ENCODE results near the gene URB1. TPM values are rescaled to one million over a fixed set of nuclear protein-coding genes. Genes with fewer than 3 reads are reported as not detected.

Gene URB1
- total and polyA plus RNA-seq, 9 of the 15 experiments (the other 6 are each of a cell fraction or from before 2014, with no cell fraction given), result 0.97 to 53.6 (median 21.5) TPM

- TF ChIP-seq ZNF146 (CRISPR knock-in tag; IDR thresholded peaks at IDR 0.05; ENCODE audit: unreplicated experiment), result no peak
Observed at GRCh38 chr21:32372755-32373154, 20.1 kb downstream of the URB1 start (continued).

- no peak for ATAC-seq
- CTCF ChIA-PET (ENCODE audit: low intra/inter-chr PET ratio), result no interaction called here
- H3K27me3 ChIP-seq (ENCODE audit: control insufficient read depth in 2 of 2, insufficient read depth in 2 of 2, low read length in 2 of 2), result no peaks in the 10 kb centered on the region
- H3K4me1 ChIP-seq (replicated peaks in 1 of 2; ENCODE audit: control insufficient read depth in 2 of 2, insufficient read depth in 2 of 2, low read length in 2 of 2), result no peaks in the 10 kb centered on the region
- H3K9me1 ChIP-seq (ENCODE audit: control insufficient read depth, insufficient read depth, low read length), result no peaks in the 10 kb centered on the region
- BruUV-seq (replicated peaks), result no TSS peak
- H3K9me3 ChIP-seq (replicated peaks; ENCODE audit: control insufficient read depth, insufficient read depth, low read depth, low read length), result no peaks in the 10 kb centered on the region
- intact Hi-C loops (cut with micrococcal nuclease) (no loop called here), in situ Hi-C loops (cut with MboI) (no loop called here)
- H2AFZ ChIP-seq (ENCODE audit: low read depth, low read length), result no peak overlapping the region
- 80% methylated on average over 6 of the region's 6 CpGs for WGBS (ENCODE audit: insufficient coverage, low coverage, missing lambda C conversion rate)
- POLR2A ChIA-PET, result interaction anchor here (0.9 kb wide), 1 partner anchor 92 kb away, joined by 3 read pairs; no protein-coding TSS in a partner anchor
- no peak for DNase-seq (ENCODE audit: extremely low read depth in 1 of 4, low spot score in 3 of 4)
- H3K79me2 ChIP-seq (ENCODE audit: control insufficient read depth, insufficient read depth, low read length), result no peaks in the 10 kb centered on the region; the same call in 2 of the 3 replicates
- no peak overlapping the region for H3K4me3 ChIP-seq
- H4K20me1 ChIP-seq (replicated peaks; ENCODE audit: control insufficient read depth, insufficient read depth, low read length), result 0 out of 2 replicates have a peak, but pooled peaks cover 4% of the 10 kb centered on the region
- H3K27ac ChIP-seq (ENCODE audit: extremely low read depth, low read depth, low read length), result no peak overlapping the region
- peaks cover 100% of the 10 kb centered on the region for H3K36me3 ChIP-seq (ENCODE audit: control insufficient read depth, insufficient read depth, low read length)
- no peak overlapping the region for H3K9ac ChIP-seq (ENCODE audit: insufficient read depth in 1 of 2, low read depth in 2 of 2, low read length in 2 of 2)
- no peak overlapping the region for H3K4me2 ChIP-seq (ENCODE audit: insufficient read depth, low read length)
- FAIRE-seq, result no peak
- no peak for TF ChIP-seq SAP30 (IDR thresholded peaks at IDR 0.05; ENCODE audit: borderline replicate concordance, insufficient read depth, low read depth, low read length, poor library complexity, severe bottlenecking)
- TF ChIP-seq TEAD2 (tag; IDR thresholded peaks at IDR 0.05), result no peak
- TF ChIP-seq, protein P1, sequence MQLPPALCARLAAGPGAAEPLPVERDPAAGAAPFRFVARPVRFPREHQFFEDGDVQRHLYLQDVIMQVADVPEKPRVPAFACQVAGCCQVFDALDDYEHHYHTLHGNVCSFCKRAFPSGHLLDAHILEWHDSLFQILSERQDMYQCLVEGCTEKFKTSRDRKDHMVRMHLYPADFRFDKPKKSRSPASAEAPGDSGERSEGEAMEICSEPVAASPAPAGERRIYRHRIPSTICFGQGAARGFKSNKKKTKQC (CRISPR knock-in tag; IDR thresholded peaks at IDR 0.05), result no peak
- TF ChIP-seq, protein P2, sequence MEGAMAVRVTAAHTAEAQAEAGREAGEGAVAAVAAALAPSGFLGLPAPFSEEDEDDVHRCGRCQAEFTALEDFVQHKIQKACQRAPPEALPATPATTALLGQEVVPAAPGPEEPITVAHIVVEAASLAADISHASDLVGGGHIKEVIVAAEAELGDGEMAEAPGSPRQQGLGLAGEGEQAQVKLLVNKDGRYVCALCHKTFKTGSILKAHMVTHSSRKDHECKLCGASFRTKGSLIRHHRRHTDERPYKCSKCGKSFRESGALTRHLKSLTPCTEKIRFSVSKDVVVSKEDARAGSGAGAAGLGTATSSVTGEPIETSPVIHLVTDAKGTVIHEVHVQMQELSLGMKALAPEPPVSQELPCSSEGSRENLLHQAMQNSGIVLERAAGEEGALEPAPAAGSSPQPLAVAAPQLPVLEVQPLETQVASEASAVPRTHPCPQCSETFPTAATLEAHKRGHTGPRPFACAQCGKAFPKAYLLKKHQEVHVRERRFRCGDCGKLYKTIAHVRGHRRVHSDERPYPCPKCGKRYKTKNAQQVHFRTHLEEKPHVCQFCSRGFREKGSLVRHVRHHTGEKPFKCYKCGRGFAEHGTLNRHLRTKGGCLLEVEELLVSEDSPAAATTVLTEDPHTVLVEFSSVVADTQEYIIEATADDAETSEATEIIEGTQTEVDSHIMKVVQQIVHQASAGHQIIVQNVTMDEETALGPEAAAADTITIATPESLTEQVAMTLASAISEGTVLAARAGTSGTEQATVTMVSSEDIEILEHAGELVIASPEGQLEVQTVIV (CRISPR knock-in tag; IDR thresholded peaks at IDR 0.05; ENCODE audit: borderline replicate concordance), result no peak
- TF ChIP-seq E2F1 (CRISPR knock-in tag; IDR thresholded peaks at IDR 0.05), result no peak
- TF ChIP-seq ZNF217 (CRISPR knock-in tag; IDR thresholded peaks at IDR 0.05), result no peak
- TF ChIP-seq, protein P3, sequence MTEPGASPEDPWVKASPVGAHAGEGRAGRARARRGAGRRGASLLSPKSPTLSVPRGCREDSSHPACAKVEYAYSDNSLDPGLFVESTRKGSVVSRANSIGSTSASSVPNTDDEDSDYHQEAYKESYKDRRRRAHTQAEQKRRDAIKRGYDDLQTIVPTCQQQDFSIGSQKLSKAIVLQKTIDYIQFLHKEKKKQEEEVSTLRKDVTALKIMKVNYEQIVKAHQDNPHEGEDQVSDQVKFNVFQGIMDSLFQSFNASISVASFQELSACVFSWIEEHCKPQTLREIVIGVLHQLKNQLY (CRISPR knock-in tag; conservative IDR thresholded peaks at IDR 0.05), result no peak
- TF ChIP-seq ETS1 (conservative IDR thresholded peaks at IDR 0.05; ENCODE audit: control insufficient read depth, low read depth, low read length), result no peak
- TF ChIP-seq, protein P4, sequence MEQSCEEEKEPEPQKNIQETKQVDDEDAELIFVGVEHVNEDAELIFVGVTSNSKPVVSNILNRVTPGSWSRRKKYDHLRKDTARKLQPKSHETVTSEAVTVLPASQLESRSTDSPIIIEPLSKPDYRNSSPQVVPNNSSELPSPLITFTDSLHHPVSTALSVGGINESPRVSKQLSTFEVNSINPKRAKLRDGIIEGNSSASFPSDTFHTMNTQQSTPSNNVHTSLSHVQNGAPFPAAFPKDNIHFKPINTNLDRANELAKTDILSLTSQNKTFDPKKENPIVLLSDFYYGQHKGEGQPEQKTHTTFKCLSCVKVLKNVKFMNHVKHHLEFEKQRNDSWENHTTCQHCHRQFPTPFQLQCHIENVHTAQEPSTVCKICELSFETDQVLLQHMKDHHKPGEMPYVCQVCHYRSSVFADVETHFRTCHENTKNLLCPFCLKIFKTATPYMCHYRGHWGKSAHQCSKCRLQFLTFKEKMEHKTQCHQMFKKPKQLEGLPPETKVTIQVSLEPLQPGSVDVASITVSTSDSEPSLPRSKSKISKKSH (CRISPR knock-in tag; IDR thresholded peaks at IDR 0.05), result no peak
- no peak for TF ChIP-seq HOXB6 (CRISPR knock-in tag; IDR thresholded peaks at IDR 0.05; ENCODE audit: borderline replicate concordance)
- no peak for TF ChIP-seq IFI16 (CRISPR knock-in tag; IDR thresholded peaks at IDR 0.05)
Observed at GRCh38 chr21:32371913-32372314, 20.9 kb downstream of the URB1 start.
